Hematopoietic multipotent progenitor cell treated with erythropoietin and hydrocortisone succinate and interleukin-3 and kit ligand, for 8 days (in vitro differentiated cells): ENCODE results near the gene CCNF.
A peak's percentile ranks its signal among the peaks of the same experiment; 100 is the strongest.
"Not testable (repeated sequence)": the region's sequence is repeated elsewhere in the genome, so short reads cannot be mapped to it uniquely, and the experiment has no call there.

Experiments used
- DNase-seq: peaks from one replicate; pipeline ENCODE4 v3.0.0-alpha.2; 2015

The CCNF gene

DNA sequence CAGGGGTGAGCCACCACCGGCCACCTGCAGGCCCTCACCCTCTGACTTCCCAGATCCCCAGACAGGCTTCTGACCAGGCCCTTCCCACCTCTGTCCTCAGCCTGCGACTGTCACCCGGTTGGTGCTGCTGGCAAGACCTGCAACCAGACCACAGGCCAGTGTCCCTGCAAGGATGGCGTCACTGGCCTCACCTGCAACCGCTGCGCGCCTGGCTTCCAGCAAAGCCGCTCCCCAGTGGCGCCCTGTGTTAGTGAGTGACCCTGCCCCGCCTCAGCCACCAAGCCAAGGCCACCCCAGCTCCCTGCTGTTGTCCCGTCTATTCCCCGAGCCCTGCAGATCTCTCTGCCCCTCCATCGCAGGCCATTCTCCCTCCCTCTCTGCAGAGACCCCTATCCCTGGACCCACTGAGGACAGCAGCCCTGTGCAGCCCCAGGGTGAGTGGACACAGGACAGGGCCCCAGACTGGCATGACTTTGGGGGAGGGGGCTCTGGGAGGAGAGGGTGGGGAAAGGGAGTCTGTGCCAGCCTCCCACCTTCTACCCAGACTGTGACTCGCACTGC, 43.7 kb downstream of the CCNF start:
- no peak for DNase-seq

DNA sequence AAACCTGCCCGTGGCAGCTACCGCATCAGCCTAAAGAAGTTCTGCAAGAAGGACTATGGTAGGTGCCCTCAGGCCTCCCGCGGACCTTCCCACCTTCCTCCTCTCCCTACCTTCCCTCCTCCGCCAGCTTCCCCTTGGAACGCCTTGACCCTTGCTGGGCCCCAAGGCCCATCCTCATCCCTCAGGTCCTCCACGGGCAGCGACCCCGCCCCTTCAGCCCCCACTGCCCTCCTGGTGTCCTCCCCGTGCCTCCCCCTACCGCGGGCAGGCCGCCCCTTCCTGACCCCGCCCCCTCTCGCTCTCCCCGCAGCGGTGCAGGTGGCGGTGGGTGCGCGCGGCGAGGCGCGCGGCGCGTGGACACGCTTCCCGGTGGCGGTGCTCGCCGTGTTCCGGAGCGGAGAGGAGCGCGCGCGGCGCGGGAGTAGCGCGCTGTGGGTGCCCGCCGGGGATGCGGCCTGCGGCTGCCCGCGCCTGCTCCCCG, 44.2 kb downstream of the CCNF start:
- DNase-seq, result no peak

DNA sequence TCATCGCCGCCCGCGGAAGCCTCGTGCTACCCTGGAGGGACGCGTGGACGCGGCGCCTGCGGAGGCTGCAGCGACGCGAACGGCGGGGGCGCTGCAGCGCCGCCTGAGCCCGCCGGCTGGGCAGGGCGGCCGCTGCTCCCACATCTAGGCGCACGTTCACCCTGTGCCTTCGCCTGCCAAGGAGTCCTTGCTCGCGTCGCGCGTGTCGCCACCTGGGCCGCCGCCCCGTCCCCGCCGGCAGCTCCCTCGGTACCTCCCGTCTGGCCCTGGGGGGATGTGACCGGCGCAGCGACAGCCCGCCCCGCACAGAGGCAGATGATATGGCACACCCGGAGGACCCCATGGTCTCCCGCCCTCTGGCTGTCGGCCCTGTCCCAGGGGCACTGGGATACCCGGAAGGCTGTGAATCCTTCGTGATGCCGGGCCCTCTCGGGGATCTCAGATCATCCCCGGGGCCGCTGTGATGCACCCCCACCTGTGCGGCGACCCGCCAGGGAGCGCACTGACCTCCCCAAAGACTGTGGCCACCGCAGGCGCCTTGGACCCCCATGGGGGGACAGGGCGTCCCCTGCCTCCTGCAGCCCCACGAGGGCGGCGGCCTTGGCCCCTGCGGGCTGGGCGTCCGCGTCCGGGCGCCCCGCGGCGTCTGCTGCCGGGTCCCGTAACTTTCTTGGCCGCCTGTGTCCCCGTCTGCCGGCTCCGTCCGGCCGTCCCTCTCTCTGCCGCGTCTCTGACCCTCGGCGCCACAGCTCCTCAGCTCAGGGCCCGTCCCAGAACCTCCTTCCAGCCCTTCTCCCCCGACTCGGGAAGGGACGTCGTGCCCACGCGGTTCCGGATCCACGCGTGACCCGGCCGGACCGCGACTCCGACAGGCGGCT, 45.0 kb downstream of the CCNF start:
- DNase-seq, result peak; percentile 69

DNA sequence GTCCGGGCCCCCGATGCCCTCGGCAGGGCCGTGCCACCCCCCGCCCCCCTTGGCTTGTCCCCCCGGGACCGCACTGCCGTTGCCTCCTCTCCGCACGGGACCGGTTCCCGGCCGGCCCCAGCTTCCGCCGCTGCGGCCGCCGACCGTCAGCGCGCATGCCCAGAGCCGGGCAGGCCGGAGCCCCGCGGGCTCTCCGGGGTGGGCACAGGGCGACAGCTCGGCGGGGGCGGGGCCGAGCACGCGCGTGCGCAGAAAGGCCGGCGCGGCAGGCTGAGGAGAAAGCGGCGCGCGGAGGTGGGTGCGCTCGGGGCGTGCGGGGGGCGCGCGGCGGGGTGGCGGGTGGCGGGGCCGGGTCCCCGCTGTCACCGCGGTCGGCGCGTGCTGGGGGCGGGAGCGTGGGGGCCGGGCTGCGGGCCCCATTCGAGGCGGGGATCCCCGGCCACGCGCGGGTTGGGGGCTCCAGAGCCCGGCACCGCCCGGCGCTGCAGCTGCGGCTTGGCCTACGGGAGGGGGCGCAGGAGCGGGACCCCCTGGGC, 45.7 kb downstream of the CCNF start, which contains the start of gene TBC1D24:
TBC1D24 (plus strand) TSS at position 251 of the 536 bp plus-strand sequence. CDS start 21,022 bp downstream, outside the sequence.
- DNase-seq, result peak; percentile 83

- DNase-seq, result peak; percentile 38
Observed at GRCh38 chr16:2475413-2476344, 46.4 kb downstream of the CCNF start.

DNA sequence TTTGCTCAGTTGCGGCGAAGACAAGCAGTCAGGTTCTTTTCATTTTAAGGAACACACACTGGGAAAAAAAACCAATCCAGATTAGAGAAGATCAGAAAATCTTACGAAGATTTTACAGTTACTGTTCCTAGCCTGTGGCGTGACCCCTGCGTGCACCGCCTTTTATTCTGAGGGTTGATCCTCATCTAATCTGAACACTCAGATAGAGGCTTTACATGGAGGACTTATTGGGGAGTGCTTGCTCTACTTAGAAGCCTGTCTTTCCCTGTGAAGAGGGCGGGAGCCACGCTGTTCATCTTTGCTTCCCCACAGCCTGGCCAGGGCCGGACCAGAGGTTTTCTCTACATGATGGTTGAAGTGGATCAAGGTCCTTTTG, 47.1 kb downstream of the CCNF start:
- DNase-seq, result no peak

DNA sequence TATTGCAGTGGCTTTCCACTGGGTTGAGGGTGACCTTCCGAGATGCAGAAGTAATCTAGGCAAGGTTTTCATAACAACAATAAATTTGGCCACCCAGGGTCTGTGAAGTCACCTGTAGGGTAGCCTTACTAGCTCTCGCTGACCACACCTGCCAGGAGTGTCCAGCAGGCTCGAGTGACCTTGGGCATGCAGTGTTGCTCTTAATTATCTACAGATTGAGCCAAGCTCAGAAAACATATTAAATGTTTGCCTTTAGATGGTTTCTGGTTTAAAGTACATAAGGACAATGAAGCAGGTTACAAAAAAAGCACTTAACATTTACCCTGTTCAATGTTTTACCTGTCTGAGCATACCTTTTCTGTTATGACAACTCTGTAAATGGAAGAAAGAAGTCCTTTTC, 47.5 kb downstream of the CCNF start:
- no peak for DNase-seq

- DNase-seq, result no peak
Observed at GRCh38 chr16:2477327-2477726, 48.1 kb downstream of the CCNF start.

GRCh38 chr16:2478279-2478678, 49.0 kb downstream of the CCNF start:
- peak; percentile 73 for DNase-seq

DNA sequence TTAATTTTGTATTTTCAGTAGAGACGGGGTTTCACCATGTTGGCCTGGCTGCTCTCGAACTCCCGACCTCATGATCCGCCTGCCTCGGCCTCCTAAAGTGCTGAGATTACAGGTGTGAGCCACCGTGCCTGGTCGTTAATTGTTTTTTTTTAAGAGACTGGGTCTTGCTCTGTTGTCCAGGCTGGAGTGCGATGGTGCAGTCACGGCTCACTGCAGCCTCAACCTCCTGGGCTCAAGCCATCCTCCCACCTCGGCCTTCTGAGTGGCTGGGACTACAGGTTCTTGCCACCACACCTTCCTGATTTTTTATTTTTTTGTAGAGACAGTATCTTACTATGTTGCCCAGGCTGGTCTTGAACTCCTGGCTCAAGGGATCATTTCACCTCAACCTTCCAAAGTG, 50.7 kb downstream of the CCNF start:
- not testable (repeated sequence) for DNase-seq

DNA sequence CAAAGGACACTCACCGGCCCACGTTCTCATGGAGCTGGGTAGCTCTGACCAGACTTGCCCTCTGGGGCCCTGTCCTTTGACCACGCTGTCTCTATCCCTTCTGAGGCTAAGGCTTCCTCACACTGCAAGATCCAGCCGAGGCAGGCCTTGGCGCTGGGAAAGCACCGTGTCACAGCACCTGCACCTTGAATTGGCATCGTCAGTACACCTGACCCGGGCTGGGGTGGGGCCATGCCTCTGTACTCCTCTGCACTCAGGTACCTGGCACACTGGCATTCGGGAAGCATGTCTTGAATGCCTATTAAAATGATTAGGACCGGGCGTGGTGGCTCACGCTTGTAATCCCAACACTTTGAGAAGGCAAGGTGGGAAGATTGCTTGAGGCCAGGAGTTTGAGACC, 51.7 kb downstream of the CCNF start:
- DNase-seq, result no peak

- no peak for DNase-seq
Observed at GRCh38 chr16:2481676-2482075, 52.4 kb downstream of the CCNF start.

DNA sequence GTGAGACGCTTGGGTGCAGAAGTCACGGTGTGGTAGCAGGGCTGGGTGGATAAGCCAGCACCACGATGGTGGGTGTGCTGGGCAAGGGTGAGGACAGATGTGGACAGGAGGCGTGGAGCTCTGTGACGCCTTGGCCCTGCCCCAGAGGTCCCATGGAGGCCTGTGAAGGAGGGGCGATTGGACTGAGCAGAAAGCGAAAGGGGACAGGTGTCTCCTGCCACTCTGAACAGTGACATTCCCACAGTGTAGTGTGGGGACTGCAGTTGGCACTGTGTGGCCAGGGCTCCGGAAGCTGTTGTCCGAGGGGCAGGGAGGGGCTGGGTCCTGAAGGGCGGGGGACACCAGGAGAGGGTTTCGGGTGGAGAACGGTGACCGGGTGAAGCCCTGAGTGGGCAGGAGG, 53.0 kb downstream of the CCNF start:
- DNase-seq, result no peak

GRCh38 chr16:2482708-2483534, 53.7 kb downstream of the CCNF start:
- DNase-seq, result no peak

DNA sequence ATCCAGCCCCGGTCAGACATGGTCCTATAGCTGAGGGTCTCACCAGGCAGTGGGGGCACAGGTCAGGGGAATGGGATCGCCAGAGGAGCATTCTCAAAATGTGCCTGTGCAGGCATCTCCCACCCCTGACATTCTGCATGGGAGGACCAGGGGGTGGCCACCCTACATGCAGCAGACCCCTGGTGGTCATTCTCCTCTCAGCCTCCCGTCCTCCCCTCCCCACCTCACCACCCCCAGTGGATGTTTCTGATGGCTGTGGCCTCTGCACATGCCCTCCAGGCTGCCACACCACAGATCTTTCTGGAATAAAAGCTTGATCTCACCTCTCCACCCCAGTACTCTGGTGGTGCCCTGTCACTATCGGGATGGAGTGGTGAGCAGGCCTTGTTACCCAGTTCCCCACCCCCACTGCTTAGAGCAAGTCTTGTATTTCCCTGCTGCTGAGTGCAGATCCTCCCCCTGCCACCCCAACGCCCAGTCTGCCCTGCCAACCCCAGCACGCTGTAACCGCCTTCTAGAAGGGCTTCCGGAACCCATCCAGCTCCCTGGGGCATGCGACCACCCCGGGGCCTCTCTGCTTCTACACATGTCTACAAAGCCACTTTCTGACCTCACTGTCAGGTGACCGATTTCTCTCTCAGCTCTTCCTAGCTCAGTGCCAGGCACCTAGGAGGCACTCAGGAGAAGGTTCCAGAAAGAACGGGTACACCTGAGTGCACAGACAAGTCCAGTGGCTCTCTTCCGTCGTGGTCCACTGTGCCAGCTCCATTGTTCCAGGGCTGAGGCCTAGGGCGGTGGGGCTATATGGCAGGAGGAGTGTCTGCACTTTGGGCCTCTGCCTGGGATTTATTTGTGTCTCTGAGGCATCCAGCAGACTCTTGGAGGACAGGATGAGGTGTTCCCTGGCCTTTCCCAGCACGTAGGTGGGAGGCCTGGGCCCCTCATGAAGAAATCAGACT, 55.0 kb downstream of the CCNF start:
- no peak for DNase-seq

- DNase-seq, result no peak
Observed at GRCh38 chr16:2484898-2485508, 55.8 kb downstream of the CCNF start.

DNA sequence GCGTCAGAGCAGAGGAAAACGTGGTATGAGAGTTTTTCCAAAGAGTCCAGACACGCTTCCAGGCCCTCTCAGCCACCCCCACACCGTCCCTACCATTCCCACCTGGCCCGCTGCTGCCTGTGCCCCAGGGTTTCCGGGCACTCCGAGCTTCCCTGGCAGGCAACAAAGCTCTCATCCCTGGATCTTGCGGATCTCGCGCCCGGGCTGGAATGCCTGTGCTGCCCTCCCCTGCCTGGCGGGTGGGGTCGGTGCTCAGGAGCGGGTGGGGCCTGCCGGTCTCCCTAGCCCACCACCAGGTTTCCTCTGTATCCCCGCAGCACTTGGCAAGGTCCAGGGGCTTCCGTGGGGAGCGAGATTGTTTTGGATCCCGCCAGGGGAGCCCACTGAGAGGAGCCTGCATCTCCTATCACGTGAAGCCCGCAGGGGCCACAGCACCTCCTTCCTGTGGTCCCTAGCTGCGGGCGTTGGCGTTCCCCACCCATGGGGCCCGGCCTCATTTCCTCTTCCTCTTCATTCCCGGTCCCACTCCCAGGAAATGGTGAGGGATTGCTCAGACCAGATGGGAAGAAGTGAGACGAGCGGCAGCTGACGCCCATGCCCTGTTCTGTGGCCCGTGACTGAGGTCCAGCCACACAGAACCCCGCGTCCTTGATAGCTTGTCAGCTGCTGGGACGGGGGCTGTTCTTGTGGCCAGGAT, 56.7 kb downstream of the CCNF start:
- no peak for DNase-seq

GRCh38 chr16:2486645-2487516, 57.6 kb downstream of the CCNF start:
- peak; percentile 82 for DNase-seq

GRCh38 chr16:2487517-2487842, 58.2 kb downstream of the CCNF start:
- DNase-seq, result no peak
